ENCODE data around the gene FCHSD2.

FCHSD2 gene

DNA sequence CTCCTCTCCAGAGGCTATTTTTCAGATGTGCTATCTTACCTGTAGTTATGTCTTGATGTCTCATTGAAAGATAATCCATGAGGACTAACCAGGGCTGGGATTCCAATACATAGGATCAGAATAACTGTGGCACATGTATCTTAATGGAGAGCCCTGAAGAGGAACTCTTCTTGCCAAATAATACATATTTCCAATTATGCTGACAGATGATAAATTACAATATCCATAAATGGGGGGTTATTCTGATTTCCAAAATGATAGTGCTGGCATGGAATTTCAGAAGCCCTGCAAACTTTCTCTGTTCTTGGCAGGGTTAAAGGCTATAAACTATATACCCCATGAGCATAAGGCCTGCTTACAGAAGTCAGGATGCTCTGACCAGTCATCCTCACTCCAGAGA lies 173.7 kb downstream of the FCHSD2 start:
- FAIRE-seq, result no peak

DNA sequence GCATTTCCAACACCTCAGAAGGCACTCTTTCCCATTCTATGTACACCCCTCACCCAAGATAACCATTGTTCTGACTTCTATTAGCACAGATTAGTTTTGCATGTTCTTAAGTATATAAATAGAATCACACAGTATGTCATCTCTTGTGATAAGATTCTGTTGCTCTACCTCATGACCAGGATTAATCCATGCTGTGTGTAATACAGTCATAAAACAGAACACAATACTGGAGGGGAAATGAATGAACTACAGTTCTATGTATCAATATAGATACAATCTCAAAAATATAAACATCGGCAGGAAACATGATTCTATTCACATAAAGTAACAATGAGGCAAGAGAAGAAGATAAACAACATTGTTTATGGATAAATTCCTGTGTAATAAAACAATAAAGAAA lies 176.4 kb downstream of the FCHSD2 start:
- TF ChIP-seq, protein P1, sequence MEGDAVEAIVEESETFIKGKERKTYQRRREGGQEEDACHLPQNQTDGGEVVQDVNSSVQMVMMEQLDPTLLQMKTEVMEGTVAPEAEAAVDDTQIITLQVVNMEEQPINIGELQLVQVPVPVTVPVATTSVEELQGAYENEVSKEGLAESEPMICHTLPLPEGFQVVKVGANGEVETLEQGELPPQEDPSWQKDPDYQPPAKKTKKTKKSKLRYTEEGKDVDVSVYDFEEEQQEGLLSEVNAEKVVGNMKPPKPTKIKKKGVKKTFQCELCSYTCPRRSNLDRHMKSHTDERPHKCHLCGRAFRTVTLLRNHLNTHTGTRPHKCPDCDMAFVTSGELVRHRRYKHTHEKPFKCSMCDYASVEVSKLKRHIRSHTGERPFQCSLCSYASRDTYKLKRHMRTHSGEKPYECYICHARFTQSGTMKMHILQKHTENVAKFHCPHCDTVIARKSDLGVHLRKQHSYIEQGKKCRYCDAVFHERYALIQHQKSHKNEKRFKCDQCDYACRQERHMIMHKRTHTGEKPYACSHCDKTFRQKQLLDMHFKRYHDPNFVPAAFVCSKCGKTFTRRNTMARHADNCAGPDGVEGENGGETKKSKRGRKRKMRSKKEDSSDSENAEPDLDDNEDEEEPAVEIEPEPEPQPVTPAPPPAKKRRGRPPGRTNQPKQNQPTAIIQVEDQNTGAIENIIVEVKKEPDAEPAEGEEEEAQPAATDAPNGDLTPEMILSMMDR (IDR thresholded peaks at IDR 0.05; ENCODE audit: insufficient read depth, missing control alignments), result no peak
- FAIRE-seq, result no peak
- no peak for DNase-seq (ENCODE audit: insufficient read length, low spot score)

More for the DNA sequence above, 173.7 kb downstream of the FCHSD2 start:
- TF ChIP-seq, protein P1 (IDR thresholded peaks at IDR 0.05; ENCODE audit: insufficient read depth, missing control alignments), result no peak
- DNase-seq (ENCODE audit: insufficient read length, low spot score), result no peak

DNA sequence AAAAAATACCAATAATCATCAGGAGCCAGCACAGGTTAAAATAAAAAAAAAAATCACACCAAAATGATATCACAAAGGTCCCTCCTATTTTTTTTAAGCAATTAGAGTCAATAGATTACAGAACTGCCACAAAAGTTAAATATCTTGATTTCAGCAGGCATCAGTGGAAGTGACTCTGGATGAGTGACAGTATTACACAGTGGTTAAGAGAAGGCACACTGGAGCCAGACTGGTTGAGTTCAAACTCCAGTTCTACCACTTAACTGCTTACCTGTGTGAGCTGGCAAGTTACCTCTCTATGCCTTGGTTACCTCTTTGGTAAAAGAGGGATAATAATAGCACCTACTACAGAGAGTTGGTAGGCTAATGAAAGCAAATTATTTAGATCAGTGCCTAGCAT lies 179.4 kb downstream of the FCHSD2 start:
- no peak for FAIRE-seq

DNA sequence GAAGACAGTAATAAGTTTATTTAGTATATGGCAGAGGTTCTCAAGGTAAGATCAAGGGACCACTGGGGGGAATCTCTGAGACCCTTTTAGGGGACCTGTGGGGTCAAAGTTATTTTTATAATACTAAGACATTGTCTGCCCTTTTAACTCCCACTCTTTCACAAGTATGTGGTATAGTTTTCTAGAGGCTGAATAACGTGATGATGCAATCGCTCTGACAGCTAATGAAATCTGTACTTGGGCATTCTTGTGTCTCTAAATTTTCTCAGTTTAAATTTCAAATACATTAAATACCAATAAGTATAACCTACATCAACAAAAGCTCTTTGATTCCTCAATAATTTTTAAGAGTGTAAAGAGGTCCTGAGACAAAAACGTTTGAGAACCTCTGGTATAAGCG lies 180.0 kb downstream of the FCHSD2 start:
- no peak for FAIRE-seq
- TF ChIP-seq, protein P1 (IDR thresholded peaks at IDR 0.05; ENCODE audit: insufficient read depth, missing control alignments), result no peak
- DNase-seq (ENCODE audit: insufficient read length, low spot score), result no peak

More for the DNA sequence above, 179.4 kb downstream of the FCHSD2 start:
- DNase-seq (ENCODE audit: insufficient read length, low spot score), result no peak
- TF ChIP-seq, protein P1 (IDR thresholded peaks at IDR 0.05; ENCODE audit: insufficient read depth, missing control alignments), result no peak

DNA sequence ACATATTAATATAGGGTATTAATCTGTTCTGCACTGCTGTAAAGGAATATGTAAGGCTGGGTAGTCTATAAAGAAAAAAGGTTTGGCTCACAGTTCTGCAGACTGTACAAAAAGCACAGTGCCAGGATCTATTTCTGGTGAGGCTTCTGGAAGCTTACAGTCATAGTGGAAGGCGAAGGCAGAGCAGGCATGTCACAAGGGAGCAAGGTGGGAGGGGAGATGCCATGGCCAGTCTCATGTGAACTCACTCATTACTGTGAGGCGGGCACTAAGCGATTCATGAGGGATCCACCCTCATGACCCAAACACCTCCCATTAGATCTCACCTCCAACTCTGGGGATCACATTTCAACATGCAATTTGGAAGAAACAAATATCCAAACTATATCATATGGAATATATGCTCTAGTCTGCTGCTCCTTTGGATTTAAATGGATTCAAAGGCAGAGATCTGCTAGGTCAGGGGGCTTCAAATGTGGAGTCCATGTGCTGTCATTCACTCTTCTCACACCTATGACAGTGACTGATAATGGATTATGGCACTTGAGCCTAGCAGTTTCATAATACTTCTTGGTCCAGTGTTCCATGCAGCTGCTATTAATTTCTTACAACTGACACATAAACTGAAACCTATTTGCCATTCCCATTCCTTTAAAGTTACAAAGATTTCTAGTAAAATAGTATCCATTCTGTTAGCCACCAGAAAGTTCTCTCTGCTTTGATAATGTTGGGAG lies 182.0 kb downstream of the FCHSD2 start:
- DNase-seq (ENCODE audit: insufficient read length, low spot score) (no peak), FAIRE-seq (no peak)
- TF ChIP-seq, protein P1 (IDR thresholded peaks at IDR 0.05; ENCODE audit: insufficient read depth, missing control alignments), result no peak

DNA sequence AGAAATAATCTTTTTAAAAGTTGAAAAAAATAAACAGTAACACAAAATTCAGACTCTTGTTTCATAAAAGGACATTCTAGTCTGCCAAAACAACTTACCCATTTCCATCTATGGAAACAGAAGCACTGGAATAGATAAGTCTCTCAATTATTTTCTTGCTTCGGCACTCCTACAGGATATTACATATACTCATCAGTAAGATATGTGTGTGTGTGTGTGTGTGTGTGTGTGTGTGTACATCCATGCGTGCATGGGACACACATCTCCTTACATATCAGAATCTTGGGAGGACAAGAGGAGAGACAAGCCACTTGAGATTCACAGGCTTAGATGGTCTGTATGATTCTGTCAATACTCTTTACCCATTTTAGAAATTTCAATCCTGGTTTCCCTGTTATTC lies 183.3 kb downstream of the FCHSD2 start:
- TF ChIP-seq, protein P1 (IDR thresholded peaks at IDR 0.05; ENCODE audit: insufficient read depth, missing control alignments), result no peak
- DNase-seq (ENCODE audit: insufficient read length, low spot score), result no peak
- FAIRE-seq, result no peak

DNA sequence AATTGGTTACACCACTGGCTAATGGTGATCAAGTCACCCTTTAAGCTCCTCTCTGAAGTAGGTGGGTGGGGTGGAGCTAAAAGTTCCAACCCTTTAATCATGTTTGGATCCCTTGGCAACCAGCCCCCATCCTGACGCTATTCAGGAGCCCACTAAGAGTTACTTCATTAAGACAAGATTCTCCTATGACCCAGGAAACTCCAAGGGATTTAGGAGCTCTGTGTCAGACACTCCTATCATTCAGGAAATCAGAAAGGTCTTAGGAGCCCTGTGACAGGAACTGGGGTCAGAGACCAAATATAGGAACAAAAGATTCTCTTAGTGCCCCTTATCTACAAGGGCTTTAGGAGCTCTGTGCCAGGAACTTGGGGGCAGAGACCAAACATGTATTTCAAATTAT lies 186.7 kb downstream of the FCHSD2 start:
- TF ChIP-seq, protein P1 (IDR thresholded peaks at IDR 0.05; ENCODE audit: insufficient read depth, missing control alignments), result no peak
- DNase-seq (ENCODE audit: insufficient read length, low spot score), result no peak
- FAIRE-seq, result no peak
